A375 (cell line): ENCODE measurements around the gene PPP1R9A. TPM values are rescaled to one million over a fixed set of nuclear protein-coding genes. Genes with fewer than 3 reads are reported as not detected.

Source experiments
- small RNA-seq: library from RNA; depleted of rRNA; stranded (forward); fragments of <200 nt; gene quantifications from one replicate; pipeline ENCODE3, GENCODE V24; 2014
- total RNA-seq: library from RNA; depleted of rRNA; stranded (reverse); fragments of >200 nt; shearing (Covaris generic); gene quantifications from 2 replicates; pipeline ENCODE4 v1.2.3, GENCODE V29; 2014; rRNA removed

Gene PPP1R9A
- 9.9 and 13.2 TPM in 2 replicates for total RNA-seq

DNA sequence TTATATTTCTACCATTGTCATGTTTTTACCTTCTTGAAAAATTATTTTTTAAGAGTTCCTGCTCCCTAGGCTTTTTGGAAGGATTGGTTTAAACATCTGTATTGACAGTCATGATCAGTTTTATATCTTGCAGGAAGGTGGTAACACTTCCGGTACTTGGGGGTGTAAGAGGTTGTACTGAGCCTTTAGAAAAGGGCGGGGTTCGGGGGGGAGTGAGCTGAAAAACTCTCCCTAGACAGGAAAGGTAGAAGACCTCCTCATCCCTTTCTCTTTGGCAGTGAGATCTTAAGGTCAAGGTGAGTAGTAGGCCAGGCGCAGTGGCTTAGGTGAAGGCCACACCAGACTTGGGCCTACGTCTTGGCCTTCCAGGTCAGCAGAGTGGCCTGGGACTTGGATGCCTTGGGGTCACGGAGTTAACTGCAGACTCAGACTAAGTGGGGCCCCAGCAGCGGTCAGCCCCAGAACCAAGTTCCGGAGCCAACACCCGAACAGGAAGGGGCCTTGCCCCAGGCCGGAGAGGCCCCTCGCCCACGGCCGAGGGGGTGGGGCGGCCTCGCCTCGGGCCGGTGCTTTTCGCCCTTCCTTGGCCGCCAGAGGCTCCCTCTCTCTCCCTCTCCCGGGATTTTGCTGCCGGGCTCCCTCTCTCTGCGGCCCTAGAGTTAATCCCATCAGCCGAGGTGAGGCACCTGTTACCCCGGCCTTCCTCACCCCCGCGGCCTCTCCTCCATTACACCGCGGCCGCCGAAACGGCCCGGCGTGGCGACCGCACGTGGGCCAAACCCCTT is at the start of gene PPP1R9A:
TSS of gene PPP1R9A (plus strand) at position 569 of the 785 bp plus-strand sequence. CDS start 2,520 bp downstream, outside the sequence.

DNA sequence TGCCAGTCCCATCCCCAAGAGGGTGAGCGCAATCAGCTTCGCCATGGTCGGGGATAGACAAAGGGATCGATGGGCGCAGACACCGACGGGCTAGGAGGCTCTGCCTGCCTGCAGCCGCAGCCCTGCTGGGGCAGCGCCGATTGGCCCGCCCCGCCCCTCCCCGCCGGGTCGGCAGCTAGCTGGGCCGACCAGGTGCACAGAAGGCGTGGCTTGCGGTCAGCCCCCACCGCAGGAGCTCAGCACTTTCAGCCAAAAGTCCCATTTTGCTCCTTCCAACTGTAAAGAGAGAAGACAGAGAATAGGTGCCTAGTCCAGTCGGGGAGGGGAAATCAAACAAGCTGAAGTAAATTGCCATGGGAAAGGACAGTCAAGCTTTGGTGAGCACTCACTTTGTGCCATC is 417.0 kb downstream of the PPP1R9A start, which contains the start of gene PON1:
TSS of gene PON1 (minus strand) at position 102 of the 400 bp plus-strand sequence. CDS start at position 45, 57 bp downstream.

Small RNA genes lying within 50 kb of the gene (small RNA-seq; reads per million reads assigned to genes)
- gene AC002429.1 (not detected), gene HINT1P2 (not detected), gene RNU4-16P (not detected)
